Measurements from ENCODE around the gene ANKH.
"Not testable (repeated sequence)": the region's sequence is repeated elsewhere in the genome, so short reads cannot be mapped to it uniquely, and the experiment has no call there.

- TF ChIP-seq, protein P1, sequence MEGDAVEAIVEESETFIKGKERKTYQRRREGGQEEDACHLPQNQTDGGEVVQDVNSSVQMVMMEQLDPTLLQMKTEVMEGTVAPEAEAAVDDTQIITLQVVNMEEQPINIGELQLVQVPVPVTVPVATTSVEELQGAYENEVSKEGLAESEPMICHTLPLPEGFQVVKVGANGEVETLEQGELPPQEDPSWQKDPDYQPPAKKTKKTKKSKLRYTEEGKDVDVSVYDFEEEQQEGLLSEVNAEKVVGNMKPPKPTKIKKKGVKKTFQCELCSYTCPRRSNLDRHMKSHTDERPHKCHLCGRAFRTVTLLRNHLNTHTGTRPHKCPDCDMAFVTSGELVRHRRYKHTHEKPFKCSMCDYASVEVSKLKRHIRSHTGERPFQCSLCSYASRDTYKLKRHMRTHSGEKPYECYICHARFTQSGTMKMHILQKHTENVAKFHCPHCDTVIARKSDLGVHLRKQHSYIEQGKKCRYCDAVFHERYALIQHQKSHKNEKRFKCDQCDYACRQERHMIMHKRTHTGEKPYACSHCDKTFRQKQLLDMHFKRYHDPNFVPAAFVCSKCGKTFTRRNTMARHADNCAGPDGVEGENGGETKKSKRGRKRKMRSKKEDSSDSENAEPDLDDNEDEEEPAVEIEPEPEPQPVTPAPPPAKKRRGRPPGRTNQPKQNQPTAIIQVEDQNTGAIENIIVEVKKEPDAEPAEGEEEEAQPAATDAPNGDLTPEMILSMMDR (IDR thresholded peaks at IDR 0.05), result not testable (repeated sequence)
- not testable (repeated sequence) for TF ChIP-seq POLR2AphosphoS5 (IDR thresholded peaks at IDR 0.05; ENCODE audit: insufficient read depth in 1 of 2, low read depth in 1 of 2); POLR2A (IDR thresholded peaks at IDR 0.05)
Observed at GRCh38 chr5:14837423-14838122, 34.0 kb downstream of the ANKH start.
